Choroid plexus epithelial cell (primary cell): ENCODE measurements around the gene OSBPL5.

Experiments
- DNase-seq: peaks from one replicate; pipeline ENCODE4 v3.0.0-alpha.2; 2010; ENCODE audit warnings: low read depth
- H3K4me3 ChIP-seq: 2 replicates; pipeline ENCODE4 v1.5.1; 2011; ENCODE audit warnings: low read depth, mild to moderate bottlenecking, control low read depth, low read length, moderate library complexity
- TF ChIP-seq, protein P1 (sequence below): conservative IDR thresholded peaks from 2 replicates; pipeline ENCODE4 v1.5.1; 2011; ENCODE audit warnings: low read depth, mild to moderate bottlenecking, control low read depth, inconsistent platforms, low read length, moderate library complexity

The OSBPL5 gene

DNA sequence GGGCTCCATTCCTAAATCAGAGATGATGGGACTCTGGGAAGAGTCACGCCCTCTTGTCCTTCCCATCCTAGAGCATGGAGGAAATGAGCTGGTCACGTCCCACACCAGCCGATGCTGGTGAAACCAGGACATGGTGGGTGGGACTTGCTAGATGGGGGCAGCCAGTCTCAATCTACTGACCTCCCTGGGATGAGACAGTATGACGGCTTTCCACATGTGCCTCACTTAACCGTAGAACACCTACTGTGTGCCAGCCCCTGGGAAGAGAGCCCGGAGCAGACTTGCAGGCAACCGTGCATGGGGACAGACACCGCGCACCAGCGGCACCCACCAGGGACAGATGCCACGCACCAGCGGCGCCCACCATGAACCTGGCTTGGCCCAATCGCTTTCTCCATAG, 3.8 kb downstream of the OSBPL5 start:
- no peak for DNase-seq
- TF ChIP-seq, protein P1, sequence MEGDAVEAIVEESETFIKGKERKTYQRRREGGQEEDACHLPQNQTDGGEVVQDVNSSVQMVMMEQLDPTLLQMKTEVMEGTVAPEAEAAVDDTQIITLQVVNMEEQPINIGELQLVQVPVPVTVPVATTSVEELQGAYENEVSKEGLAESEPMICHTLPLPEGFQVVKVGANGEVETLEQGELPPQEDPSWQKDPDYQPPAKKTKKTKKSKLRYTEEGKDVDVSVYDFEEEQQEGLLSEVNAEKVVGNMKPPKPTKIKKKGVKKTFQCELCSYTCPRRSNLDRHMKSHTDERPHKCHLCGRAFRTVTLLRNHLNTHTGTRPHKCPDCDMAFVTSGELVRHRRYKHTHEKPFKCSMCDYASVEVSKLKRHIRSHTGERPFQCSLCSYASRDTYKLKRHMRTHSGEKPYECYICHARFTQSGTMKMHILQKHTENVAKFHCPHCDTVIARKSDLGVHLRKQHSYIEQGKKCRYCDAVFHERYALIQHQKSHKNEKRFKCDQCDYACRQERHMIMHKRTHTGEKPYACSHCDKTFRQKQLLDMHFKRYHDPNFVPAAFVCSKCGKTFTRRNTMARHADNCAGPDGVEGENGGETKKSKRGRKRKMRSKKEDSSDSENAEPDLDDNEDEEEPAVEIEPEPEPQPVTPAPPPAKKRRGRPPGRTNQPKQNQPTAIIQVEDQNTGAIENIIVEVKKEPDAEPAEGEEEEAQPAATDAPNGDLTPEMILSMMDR: no peak
- no peak overlapping the region for H3K4me3 ChIP-seq

DNA sequence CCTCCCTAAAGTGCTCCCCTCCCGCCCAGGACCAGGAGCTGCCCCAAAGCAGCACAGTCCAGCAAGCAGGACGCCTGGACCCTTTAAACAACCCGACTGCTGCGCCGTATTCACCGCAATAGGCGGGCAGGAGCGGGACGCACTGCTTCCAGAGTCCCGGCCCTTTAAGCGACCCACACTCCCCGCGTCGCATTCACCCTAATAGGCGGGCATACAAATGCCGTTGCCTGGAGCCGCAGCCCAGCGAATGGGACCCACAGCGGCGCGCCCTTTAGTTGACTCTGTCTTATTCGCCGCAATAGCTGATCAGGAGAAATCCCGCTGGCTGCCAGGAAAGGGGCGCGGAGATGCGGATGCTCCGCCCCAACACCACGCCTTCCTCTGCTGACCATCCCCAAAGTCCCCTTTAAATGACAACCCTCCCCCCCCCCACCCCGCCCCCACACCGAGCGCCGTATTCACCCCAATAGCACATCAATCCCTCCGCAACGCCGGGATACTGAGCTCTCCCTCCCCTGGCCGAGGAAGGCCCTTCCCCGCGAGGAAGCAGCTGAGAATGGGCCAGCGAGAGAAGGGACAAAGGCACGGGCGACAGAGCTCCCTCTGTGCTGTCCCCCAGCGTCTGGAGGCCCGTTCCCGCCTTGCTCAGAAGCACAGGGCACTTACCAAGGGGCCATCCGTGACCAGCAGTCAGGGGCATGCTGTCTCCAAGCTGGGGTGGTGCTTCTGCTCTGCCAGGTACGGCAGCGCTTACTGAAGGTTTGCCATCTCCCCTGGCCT, 4.7 kb downstream of the OSBPL5 start:
- peak overlapping the region; percentile 61 for H3K4me3 ChIP-seq
- peak; percentile 96 for DNase-seq
- TF ChIP-seq, protein P1: no peak

DNA sequence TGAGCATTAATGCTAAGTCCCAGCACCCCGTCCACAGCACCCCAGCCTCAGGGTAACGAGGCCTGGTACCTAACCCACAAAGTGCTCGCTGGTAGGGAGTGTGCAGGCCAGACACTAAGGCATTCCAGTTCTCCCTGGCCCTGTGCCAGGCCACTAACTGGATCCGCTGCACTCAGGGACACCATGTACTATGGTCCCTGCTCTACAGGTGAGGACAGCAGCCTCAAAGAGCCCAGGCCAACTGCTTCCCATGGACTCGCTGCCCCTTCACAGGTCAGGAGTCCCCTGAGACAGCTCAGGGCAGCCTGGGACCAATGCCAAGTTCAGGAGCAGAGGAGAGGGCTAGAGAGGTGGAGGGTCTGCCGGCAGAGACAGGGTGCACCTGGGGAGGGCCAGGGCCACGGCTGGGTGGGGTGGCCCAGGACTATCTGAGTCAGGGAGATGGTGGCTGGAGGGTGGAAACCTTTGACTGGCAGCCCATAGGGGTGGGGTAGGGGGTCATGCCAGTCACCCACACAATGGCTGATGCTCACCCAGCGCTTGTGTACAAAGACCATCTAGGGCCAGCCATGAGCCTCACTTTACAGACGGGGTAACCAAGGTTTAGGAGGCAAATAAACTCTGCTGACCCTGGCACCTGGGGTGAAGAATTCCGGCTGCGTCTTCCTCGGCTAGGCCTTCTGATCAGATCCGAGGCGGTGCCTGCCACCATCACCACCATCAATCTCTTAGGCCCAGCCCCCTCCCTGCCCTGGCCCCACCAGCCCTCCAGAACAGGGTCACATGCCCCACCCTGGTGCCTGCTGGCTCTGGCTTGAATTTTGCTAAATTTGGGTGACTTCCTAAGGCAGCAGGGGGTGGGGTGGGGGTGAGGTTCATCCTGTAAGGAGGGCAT, 5.6 kb downstream of the OSBPL5 start:
- TF ChIP-seq, protein P1: no peak
- peak overlapping the region; percentile 61 for H3K4me3 ChIP-seq
- DNase-seq: peak; percentile 56

DNA sequence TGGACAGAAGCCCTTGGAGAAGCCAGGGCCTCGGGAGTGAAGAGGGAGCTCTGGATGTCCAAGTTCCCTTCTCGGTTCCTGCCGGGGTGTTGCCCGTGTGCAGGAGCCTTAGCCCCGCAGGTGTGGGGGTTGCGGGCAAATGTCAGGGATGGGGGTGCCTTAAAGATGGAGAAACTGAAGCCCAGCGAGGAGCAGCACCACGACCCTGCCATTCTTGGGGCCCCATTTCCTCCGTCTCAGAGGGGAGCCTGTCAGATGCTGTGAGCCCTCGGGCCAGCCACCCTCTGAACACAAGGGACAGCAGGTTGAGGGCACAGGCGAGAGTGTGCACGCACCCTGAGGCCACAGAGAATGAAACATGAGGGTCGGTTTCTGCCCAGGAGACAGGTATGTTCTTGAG, 6.3 kb downstream of the OSBPL5 start:
- H3K4me3 ChIP-seq: no peak overlapping the region
- TF ChIP-seq, protein P1: no peak
- DNase-seq: no peak

DNA sequence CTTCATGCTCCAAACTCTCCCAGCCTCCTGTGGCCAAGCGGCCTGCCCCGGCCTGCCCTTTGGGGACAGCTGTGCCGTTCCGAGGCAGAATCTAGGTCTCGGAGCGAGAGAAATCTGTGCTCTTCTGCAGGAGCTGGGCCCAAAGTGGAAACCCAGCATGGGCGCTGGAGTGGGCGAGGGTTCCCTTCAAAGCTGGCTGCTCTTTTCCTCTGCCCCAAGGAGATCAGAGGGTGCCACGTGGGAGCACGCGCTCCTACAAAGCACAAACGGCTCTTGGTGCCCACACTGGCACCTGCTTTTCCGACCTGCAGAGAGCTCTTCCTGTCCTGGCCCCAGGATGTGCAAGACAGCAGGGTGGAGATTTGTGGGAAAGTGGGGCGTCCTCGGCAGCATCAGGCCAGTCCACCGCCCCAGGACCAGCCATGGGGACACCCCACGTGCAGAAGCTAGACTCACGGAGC, 6.9 kb downstream of the OSBPL5 start:
- no peak overlapping the region for H3K4me3 ChIP-seq
- TF ChIP-seq, protein P1: no peak
- DNase-seq: no peak

DNA sequence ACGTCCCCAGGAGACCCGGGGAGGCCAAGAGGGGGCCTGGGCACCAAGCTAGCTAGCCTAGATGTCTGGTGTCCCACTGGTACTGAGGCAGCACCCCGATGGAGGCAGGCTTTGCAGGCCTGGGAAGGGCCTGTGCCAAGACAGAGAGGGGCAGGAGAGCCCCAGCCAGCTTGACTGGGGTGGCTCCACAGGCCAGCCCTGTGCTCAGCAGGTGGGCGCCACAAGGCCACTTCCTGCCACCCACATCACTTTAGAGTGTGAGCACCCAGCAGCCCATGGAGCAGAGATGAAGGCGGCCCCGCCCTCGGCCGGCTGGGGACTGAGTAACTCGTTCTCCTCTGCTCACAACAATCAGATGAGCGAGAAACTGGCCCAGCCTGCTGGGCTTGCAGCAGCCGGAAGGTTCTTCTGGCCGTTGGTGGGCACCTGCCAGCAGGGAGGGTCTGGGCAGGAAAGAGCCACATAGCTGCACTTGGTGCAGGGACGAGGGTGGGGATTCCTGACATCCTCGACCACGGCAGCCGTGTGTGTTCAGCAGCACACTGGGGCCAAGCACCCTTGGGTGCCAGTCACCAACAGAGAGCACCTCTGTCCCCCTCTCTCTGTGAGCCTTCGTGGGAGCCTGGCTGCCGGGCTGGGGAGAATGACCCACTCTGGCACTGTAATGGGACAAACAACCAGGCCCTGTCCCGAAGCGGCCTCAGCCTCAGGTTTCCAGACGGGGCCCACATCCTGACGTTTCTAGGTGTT, 7.6 kb downstream of the OSBPL5 start:
- TF ChIP-seq, protein P1: no peak
- DNase-seq: no peak
- H3K4me3 ChIP-seq: no peak overlapping the region
